ENCODE data around the gene SLC4A1.

The SLC4A1 gene

DNA sequence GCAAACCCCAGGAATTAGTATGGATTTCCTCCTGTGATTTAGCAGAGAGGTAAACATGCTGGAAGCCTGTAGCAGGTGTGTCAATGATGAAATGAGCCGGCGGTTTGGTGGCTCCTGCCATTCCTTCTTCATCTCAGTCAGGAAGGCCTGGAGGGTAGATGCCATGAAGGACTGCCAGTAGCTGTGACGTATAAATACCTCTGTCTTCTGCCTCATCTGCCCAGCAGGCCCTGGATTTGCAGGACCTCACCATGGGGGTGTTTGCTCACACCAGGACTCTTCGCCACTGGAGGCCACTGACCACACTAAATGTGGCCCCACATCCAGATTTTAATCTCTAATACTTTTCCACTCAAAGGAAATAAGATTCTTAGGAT is 16.1 kb upstream of the SLC4A1 start:
- Histone ChIP-seq H3K4me1 (ENCODE audit: insufficient read depth, low read length) (no peaks in the 10 kb centered on the region), H3K36me3 (ENCODE audit: insufficient read depth, low read length) (no peaks in the 10 kb centered on the region), H3K9me3 (ENCODE audit: insufficient read depth, low read length, severe bottlenecking) (no peaks in the 10 kb centered on the region), H3K4me3 (ENCODE audit: low read depth in 1 of 2, low read length in 2 of 2) (no peak overlapping the region), H3K27me3 (ENCODE audit: insufficient read depth, low read length, poor library complexity) (no peaks in the 10 kb centered on the region), H3K9ac (ENCODE audit: low read depth, low read length) (no peak overlapping the region), H4K20me1 (ENCODE audit: insufficient read depth, low read length) (no peaks in the 10 kb centered on the region), H3K79me2 (ENCODE audit: insufficient read depth, low read length) (no peaks in the 10 kb centered on the region), H3K4me2 (ENCODE audit: insufficient read depth, low read length) (no peak overlapping the region), H2AFZ (ENCODE audit: low read depth, low read length) (no peak overlapping the region), H3K27ac (ENCODE audit: low read length) (no peak overlapping the region)
- no peak for ATAC-seq (ENCODE audit: insufficient read depth, low read depth)
- no peak for TF ChIP-seq EZH2 (IDR thresholded peaks at IDR 0.05; ENCODE audit: borderline replicate concordance, low read depth, low read length, severe bottlenecking)
- TF ChIP-seq, protein P1, sequence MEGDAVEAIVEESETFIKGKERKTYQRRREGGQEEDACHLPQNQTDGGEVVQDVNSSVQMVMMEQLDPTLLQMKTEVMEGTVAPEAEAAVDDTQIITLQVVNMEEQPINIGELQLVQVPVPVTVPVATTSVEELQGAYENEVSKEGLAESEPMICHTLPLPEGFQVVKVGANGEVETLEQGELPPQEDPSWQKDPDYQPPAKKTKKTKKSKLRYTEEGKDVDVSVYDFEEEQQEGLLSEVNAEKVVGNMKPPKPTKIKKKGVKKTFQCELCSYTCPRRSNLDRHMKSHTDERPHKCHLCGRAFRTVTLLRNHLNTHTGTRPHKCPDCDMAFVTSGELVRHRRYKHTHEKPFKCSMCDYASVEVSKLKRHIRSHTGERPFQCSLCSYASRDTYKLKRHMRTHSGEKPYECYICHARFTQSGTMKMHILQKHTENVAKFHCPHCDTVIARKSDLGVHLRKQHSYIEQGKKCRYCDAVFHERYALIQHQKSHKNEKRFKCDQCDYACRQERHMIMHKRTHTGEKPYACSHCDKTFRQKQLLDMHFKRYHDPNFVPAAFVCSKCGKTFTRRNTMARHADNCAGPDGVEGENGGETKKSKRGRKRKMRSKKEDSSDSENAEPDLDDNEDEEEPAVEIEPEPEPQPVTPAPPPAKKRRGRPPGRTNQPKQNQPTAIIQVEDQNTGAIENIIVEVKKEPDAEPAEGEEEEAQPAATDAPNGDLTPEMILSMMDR (IDR thresholded peaks at IDR 0.05; ENCODE audit: borderline replicate concordance, extremely low read depth, low read length, poor library complexity, severe bottlenecking) = no peak
- no peak for DNase-seq

DNA sequence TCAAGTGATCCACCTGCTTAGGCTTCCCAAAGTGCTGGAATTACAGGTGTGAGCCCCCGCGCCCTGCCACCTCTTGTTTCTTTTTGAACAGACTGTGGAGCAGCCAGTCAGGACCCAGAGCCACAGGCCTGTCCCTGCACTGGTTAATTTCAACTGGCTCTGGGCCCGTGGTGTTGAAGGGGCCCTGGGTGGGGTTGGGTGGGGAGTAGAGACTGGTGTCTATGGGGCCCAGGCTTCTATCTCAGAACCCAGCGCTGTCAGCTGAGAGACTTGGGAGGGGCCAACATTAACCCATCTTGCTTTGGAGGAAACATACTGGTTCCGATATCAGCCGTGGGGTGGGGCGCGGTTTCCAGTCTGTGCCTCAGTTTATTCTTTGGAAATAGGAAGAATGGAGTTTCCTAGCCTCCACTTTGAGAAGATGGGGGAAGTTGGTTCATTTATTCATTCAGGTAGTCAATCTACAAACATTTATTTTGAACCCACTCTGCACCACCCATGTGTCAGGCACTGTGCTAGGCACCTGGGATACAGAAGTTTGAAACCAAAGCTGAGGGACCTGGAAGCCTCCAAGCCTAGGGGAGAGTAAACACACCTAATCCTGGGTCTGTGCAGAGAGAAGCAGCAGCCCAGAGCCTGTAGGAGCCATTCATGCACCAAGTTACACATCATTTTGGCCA is 15.5 kb upstream of the SLC4A1 start:
- H4K20me1 ChIP-seq (ENCODE audit: insufficient read depth, low read length) = no peaks in the 10 kb centered on the region
- TF ChIP-seq, protein P1 (IDR thresholded peaks at IDR 0.05; ENCODE audit: borderline replicate concordance, extremely low read depth, low read length, poor library complexity, severe bottlenecking) = no peak
- TF ChIP-seq EZH2 (IDR thresholded peaks at IDR 0.05; ENCODE audit: borderline replicate concordance, low read depth, low read length, severe bottlenecking) = no peak
- no peak overlapping the region for H3K9ac ChIP-seq (ENCODE audit: low read depth, low read length)
- H3K4me2 ChIP-seq (ENCODE audit: insufficient read depth, low read length) = no peak overlapping the region
- no peak overlapping the region for H2AFZ ChIP-seq (ENCODE audit: low read depth, low read length)
- DNase-seq (no peak), ATAC-seq (ENCODE audit: insufficient read depth, low read depth) (no peak)
- no peaks in the 10 kb centered on the region for H3K79me2 ChIP-seq (ENCODE audit: insufficient read depth, low read length)
- no peaks in the 10 kb centered on the region for H3K9me3 ChIP-seq (ENCODE audit: insufficient read depth, low read length, severe bottlenecking)
- H3K27ac ChIP-seq (ENCODE audit: low read length) = no peak overlapping the region
- H3K36me3 ChIP-seq (ENCODE audit: insufficient read depth, low read length) = no peaks in the 10 kb centered on the region
- no peaks in the 10 kb centered on the region for H3K4me1 ChIP-seq (ENCODE audit: insufficient read depth, low read length)
- H3K4me3 ChIP-seq (ENCODE audit: low read depth in 1 of 2, low read length in 2 of 2) = no peak overlapping the region
- no peaks in the 10 kb centered on the region for H3K27me3 ChIP-seq (ENCODE audit: insufficient read depth, low read length, poor library complexity)

DNA sequence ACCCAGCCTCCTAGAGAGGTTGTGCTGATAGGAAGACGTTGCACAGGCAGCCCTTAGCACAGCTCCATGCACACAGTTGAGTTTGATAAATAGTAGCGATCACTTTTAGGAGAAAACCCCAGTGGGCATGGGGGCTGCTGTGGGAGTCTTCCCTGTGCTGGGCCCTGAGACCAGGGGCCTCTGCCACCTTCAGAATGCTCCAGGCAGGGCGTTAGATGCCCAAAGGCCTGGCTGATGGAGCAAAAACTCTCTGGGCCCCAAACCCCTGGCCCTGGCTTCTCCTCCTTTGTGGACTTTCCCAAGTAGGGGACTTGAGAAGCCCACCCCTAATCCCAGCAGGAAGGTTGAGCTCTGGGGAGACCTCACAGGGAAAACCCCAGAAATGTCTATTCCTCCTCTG is 14.3 kb upstream of the SLC4A1 start:
- Histone ChIP-seq H3K79me2 (ENCODE audit: insufficient read depth, low read length) (no peaks in the 10 kb centered on the region), H3K36me3 (ENCODE audit: insufficient read depth, low read length) (no peaks in the 10 kb centered on the region), H3K4me2 (ENCODE audit: insufficient read depth, low read length) (no peak overlapping the region), H3K27ac (ENCODE audit: low read length) (no peak overlapping the region), H3K4me3 (ENCODE audit: low read depth in 1 of 2, low read length in 2 of 2) (no peak overlapping the region), H2AFZ (ENCODE audit: low read depth, low read length) (no peak overlapping the region), H3K9ac (ENCODE audit: low read depth, low read length) (no peak overlapping the region), H4K20me1 (ENCODE audit: insufficient read depth, low read length) (no peaks in the 10 kb centered on the region), H3K9me3 (ENCODE audit: insufficient read depth, low read length, severe bottlenecking) (no peaks in the 10 kb centered on the region), H3K4me1 (ENCODE audit: insufficient read depth, low read length) (no peaks in the 10 kb centered on the region), H3K27me3 (ENCODE audit: insufficient read depth, low read length, poor library complexity) (peaks cover 8% of the 10 kb centered on the region)
- no peak for ATAC-seq (ENCODE audit: insufficient read depth, low read depth)
- no peak for DNase-seq
- TF ChIP-seq, protein P1 (IDR thresholded peaks at IDR 0.05; ENCODE audit: borderline replicate concordance, extremely low read depth, low read length, poor library complexity, severe bottlenecking) = no peak
- TF ChIP-seq EZH2 (IDR thresholded peaks at IDR 0.05; ENCODE audit: borderline replicate concordance, low read depth, low read length, severe bottlenecking) = no peak

Data from DND-41 (cell line).